DOHH2 (cell line): Measurements from ENCODE around the gene DTYMK.

ENCODE experiments used
- CTCF ChIP-seq: fragments of 200-600 bp; sonication (generic); IDR thresholded peaks from one replicate; pipeline ENCODE4 v1.5.1; 2014; ENCODE audit warnings: antibody characterized with exemption, mild to moderate bottlenecking, low read depth, low read length; ENCODE audit not compliant: poor library complexity, severe bottlenecking
- EZH2phosphoT487 ChIP-seq: fragments of 200-600 bp; sonication (generic); IDR thresholded peaks from 2 replicates; pipeline ENCODE4 v1.6.1; 2017; ENCODE audit warnings: borderline replicate concordance, mild to moderate bottlenecking, antibody characterized with exemption, low read length, moderate library complexity, mixed read lengths

- TF ChIP-seq CTCF, result no peak
- no peak for TF ChIP-seq EZH2phosphoT487
Observed at GRCh38 chr2:241703032-241703604, 16.5 kb upstream of the DTYMK start.
